DND-41 (cell line): ENCODE data around the gene RIBC1.

Experiments used
- ATAC-seq: fragments of 200-7000 bp; cut with Tn5 transposase; 3 replicates; pipeline ENCODE4 v1.9.1; 2021; ENCODE audit warnings: low read depth; ENCODE audit not compliant: insufficient read depth
- DNase-seq: peaks from one replicate; pipeline ENCODE4 v3.0.0-alpha.2; 2020
- H2AFZ ChIP-seq: 2 replicates; pipeline ENCODE4 v1.6.0; 2012; ENCODE audit warnings: low read depth, low read length
- H3K27ac ChIP-seq: 2 replicates; pipeline ENCODE4 v1.5.1; 2012; ENCODE audit warnings: low read length, inconsistent platforms
- H3K27me3 ChIP-seq: fragments of 200-600 bp; sonication (generic); 2 replicates; pipeline ENCODE4 v1.6.0; 2012; ENCODE audit warnings: low read length, mild to moderate bottlenecking, inconsistent platforms; ENCODE audit not compliant: insufficient read depth, poor library complexity
- H3K36me3 ChIP-seq: 2 replicates; pipeline ENCODE4 v1.5.1; 2012; ENCODE audit warnings: low read length, inconsistent platforms; ENCODE audit not compliant: insufficient read depth
- H3K4me1 ChIP-seq: 2 replicates; pipeline ENCODE4 v1.5.1; 2012; ENCODE audit warnings: mild to moderate bottlenecking, low read length; ENCODE audit not compliant: insufficient read depth
- H3K4me2 ChIP-seq: 2 replicates; pipeline ENCODE4 v1.6.0; 2012; ENCODE audit warnings: mild to moderate bottlenecking, moderate library complexity, low read length, inconsistent platforms; ENCODE audit not compliant: insufficient read depth
- H3K4me3 ChIP-seq, 2 experiments: fragments of 200-600 bp in 1 of 2; shearing (Covaris generic) in 1 of 2; 2 replicates each; pipeline ENCODE4 v1.5.1; 2012 to 2016; ENCODE audit warnings: inconsistent platforms in 2 of 2, low read length in 2 of 2, mild to moderate bottlenecking in 2 of 2, low read depth in 1 of 2, moderate library complexity in 1 of 2
- H3K79me2 ChIP-seq: 2 replicates; pipeline ENCODE4 v1.6.0; 2012; ENCODE audit warnings: low read length, inconsistent platforms; ENCODE audit not compliant: insufficient read depth
- H3K9ac ChIP-seq: 2 replicates; pipeline ENCODE4 v1.6.0; 2012; ENCODE audit warnings: low read depth, mild to moderate bottlenecking, inconsistent platforms, low read length, moderate library complexity
- H3K9me3 ChIP-seq: 2 replicates; pipeline ENCODE4 v1.5.1; 2012; ENCODE audit warnings: low read length, moderate library complexity, mild to moderate bottlenecking, inconsistent platforms; ENCODE audit not compliant: insufficient read depth, severe bottlenecking
- H4K20me1 ChIP-seq: 2 replicates; pipeline ENCODE4 v1.6.0; 2012; ENCODE audit warnings: low read length; ENCODE audit not compliant: insufficient read depth
- EZH2 ChIP-seq: IDR thresholded peaks from 3 replicates; pipeline ENCODE4 v1.6.1; 2012; ENCODE audit warnings: borderline replicate concordance, low read depth, mild to moderate bottlenecking, moderate library complexity, low read length, inconsistent platforms; ENCODE audit not compliant: severe bottlenecking
- TF ChIP-seq, protein P1 (sequence below): IDR thresholded peaks from 2 replicates; pipeline ENCODE4 v1.5.1; 2012; ENCODE audit warnings: borderline replicate concordance, low read length, moderate library complexity, mild to moderate bottlenecking; ENCODE audit not compliant: poor library complexity, severe bottlenecking; ENCODE audit errors: extremely low read depth

Gene RIBC1

DNA sequence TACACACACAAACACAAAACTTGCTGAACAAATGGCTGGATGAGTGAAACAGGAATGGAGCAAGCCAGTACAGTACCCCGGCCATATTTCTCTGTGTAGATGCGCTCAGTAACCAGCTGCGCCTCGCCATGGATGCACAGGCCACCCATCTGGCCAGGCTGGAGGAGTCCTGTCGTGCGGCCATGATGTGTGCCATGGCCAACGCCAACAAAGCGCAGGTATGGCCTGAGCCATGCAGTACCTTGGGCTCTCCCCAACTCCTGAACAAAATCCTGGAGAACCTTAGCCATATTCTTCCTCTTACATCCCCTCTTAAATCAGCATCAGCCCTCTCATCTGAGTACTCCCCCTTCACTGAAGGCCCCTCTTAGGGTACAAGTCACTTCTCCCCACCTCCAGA is 7.1 kb downstream of the RIBC1 start:
- H3K79me2 ChIP-seq: peaks cover 12% of the 10 kb centered on the region
- H3K4me3 ChIP-seq: no peak overlapping the region
- H2AFZ ChIP-seq: no peak overlapping the region
- no peaks in the 10 kb centered on the region for H4K20me1 ChIP-seq
- H3K4me2 ChIP-seq: no peak overlapping the region
- ATAC-seq (no peak), DNase-seq (no peak)
- H3K36me3 ChIP-seq: peaks cover 16% of the 10 kb centered on the region
- no peaks in the 10 kb centered on the region for H3K27me3 ChIP-seq
- no peak for TF ChIP-seq EZH2
- TF ChIP-seq, protein P1, sequence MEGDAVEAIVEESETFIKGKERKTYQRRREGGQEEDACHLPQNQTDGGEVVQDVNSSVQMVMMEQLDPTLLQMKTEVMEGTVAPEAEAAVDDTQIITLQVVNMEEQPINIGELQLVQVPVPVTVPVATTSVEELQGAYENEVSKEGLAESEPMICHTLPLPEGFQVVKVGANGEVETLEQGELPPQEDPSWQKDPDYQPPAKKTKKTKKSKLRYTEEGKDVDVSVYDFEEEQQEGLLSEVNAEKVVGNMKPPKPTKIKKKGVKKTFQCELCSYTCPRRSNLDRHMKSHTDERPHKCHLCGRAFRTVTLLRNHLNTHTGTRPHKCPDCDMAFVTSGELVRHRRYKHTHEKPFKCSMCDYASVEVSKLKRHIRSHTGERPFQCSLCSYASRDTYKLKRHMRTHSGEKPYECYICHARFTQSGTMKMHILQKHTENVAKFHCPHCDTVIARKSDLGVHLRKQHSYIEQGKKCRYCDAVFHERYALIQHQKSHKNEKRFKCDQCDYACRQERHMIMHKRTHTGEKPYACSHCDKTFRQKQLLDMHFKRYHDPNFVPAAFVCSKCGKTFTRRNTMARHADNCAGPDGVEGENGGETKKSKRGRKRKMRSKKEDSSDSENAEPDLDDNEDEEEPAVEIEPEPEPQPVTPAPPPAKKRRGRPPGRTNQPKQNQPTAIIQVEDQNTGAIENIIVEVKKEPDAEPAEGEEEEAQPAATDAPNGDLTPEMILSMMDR: no peak
- peaks cover 13% of the 10 kb centered on the region for H3K4me1 ChIP-seq
- no peaks in the 10 kb centered on the region for H3K9me3 ChIP-seq
- no peak overlapping the region for H3K27ac ChIP-seq
- H3K9ac ChIP-seq: no peak overlapping the region

DNA sequence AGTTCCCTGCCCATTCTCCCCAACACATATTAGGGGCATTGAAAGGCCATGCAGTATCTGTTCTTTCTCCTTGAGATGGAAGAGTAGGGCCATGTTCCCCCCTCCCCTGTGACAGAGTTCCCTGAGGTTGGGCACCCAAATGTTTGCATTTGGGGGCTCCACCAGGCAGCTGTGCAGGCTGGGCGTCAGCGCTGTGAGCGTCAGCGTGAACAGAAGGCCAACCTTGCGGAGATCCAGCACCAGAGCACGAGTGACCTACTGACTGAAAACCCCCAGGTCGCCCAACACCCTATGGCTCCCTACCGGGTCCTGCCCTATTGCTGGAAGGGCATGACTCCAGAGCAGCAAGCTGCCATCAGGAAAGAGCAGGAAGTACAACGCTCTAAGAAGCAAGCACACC is 7.6 kb downstream of the RIBC1 start:
- no peaks in the 10 kb centered on the region for H3K27me3 ChIP-seq
- TF ChIP-seq, protein P1: no peak
- no peak for TF ChIP-seq EZH2

DNA sequence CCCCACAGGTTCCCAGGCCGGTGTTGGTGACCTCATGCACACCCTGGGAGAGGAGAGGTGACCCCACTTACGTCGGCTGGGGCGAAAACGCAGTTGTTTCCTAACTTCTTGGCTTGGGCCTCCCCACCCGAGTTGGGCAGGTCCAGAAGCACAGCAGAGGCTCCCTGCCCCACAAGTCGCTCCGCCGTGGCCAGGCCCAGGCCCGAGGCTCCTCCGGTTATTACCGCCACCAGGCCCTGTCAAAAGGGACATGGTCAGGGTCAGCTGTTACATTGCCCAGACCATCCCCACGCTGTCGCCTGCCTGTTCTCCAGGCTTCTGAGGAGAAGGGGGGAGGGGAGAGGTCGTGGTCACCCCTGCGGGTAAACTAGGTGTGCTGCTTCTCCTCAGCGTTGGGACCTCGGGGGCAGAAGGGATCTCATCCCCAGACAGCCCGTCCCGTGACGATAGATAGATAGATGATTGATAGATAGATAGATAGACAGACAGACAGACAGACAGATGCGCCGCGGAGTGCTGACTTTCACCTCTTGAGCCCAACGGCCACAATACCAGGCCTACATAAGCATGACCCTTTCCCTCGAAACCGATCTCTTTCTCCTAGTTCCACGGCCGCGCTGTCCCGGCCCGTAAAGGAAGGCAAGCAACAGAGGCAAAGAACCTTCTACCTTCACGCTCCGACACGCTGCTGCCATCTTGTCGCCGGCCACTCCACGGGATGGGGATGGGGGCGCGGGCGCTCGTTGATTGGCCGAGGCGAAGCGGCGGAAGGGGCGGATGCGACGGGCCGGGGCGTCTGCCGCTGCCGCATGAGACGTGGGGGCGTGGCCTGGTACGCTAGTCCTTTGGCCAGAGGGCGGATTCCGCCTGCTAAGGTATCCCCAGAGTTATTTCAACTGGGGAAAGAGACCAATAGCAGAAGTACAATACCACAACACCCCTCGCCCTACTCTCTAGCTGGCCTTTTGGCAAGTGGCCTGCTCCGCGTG is 11.3 kb downstream of the RIBC1 start, which contains the start of gene HSD17B10:
Gene HSD17B10 (minus strand): TSS at position 720 of the 989 bp plus-strand sequence. CDS start 25 bp downstream, at position 695.
- Histone ChIP-seq H3K79me2 (peaks cover 12% of the 10 kb centered on the region), H3K27me3 (no peaks in the 10 kb centered on the region), H3K4me2 (peak within 1 kb of the TSS; percentile 92), H3K27ac (peak within 1 kb of the TSS; percentile 81), H3K36me3 (peaks cover 16% of the 10 kb centered on the region), H3K4me1 (peaks cover 16% of the 10 kb centered on the region), H4K20me1 (no peaks in the 10 kb centered on the region), H2AFZ (peak within 1 kb of the TSS; percentile 100), H3K9ac (peak within 1 kb of the TSS; percentile 81), H3K4me3 (peak within 1 kb of the TSS; percentile 73 to 96; a peak in 3 of 4 replicates), H3K9me3 (no peaks in the 10 kb centered on the region)
- no peak for TF ChIP-seq EZH2
- TF ChIP-seq, protein P1: no peak
- ATAC-seq (peak; percentile 97), DNase-seq (peak; percentile 87)

More for the DNA sequence above, 7.6 kb downstream of the RIBC1 start:
- no peak for DNase-seq
- H3K27ac ChIP-seq: no peak overlapping the region
- peaks cover 12% of the 10 kb centered on the region for H3K79me2 ChIP-seq
- no peak overlapping the region for H3K4me3 ChIP-seq
- H2AFZ ChIP-seq: no peak overlapping the region
- H3K9me3 ChIP-seq: no peaks in the 10 kb centered on the region
- H3K4me2 ChIP-seq: no peak overlapping the region
- no peak for ATAC-seq
- peaks cover 16% of the 10 kb centered on the region for H3K4me1 ChIP-seq
- peaks cover 16% of the 10 kb centered on the region for H3K36me3 ChIP-seq
- no peaks in the 10 kb centered on the region for H4K20me1 ChIP-seq
- H3K9ac ChIP-seq: no peak overlapping the region
